ENCODE results near the gene ENO2. TPM values are rescaled to one million over a fixed set of nuclear protein-coding genes. Genes with fewer than 3 reads are reported as not detected.

Gene ENO2
- total RNA-seq, 4 donors from 2014 or later: 14.0 to 25.8 (median 15.9) TPM

DNA sequence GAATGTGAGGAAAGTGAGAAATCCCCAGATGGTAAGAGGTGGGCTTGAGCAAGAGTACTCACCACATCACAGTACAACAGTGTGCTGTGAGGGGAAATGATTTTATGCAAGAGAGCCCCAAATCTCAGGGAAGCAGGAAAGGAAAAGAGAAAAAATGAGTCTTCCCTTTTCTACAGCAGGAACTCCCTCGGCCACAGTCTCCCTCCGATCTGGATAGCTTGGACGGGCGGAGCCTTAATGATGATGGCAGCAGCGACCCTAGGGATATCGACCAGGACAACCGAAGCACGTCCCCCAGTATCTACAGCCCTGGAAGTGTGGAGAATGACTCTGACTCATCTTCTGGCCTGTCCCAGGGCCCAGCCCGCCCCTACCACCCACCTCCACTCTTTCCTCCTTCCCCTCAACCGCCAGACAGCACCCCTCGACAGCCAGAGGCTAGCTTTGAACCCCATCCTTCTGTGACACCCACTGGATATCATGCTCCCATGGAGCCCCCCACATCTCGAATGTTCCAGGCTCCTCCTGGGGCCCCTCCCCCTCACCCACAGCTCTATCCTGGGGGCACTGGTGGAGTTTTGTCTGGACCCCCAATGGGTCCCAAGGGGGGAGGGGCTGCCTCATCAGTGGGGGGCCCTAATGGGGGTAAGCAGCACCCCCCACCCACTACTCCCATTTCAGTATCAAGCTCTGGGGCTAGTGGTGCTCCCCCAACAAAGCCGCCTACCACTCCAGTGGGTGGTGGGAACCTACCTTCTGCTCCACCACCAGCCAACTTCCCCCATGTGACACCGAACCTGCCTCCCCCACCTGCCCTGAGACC, 21.2 kb downstream of the ENO2 start:
- no peaks in the 10 kb centered on the region for H3K9me3 ChIP-seq
- peaks cover 0 to 49% (median 5%) of the 10 kb centered on the region in 3 donors for H3K36me3 ChIP-seq
- H3K27ac ChIP-seq: peak overlapping the region in 3 of 4 donors; percentile 22 to 74 (median 65)
- peaks cover 0 to 83% (median 35%) of the 10 kb centered on the region in 4 donors for H3K4me1 ChIP-seq
- no peak overlapping the region for H3K4me3 ChIP-seq
- DNase-seq (ENCODE audit: low spot score in 2 of 2): no peak
- 40 to 47% methylated on average over 14 of the region's 14 CpGs for WGBS, 2 donors
- TF ChIP-seq POLR2A (IDR thresholded peaks at IDR 0.05) (no peak), EP300 (IDR thresholded peaks at IDR 0.05) (no peak)
- TF ChIP-seq, protein P1, sequence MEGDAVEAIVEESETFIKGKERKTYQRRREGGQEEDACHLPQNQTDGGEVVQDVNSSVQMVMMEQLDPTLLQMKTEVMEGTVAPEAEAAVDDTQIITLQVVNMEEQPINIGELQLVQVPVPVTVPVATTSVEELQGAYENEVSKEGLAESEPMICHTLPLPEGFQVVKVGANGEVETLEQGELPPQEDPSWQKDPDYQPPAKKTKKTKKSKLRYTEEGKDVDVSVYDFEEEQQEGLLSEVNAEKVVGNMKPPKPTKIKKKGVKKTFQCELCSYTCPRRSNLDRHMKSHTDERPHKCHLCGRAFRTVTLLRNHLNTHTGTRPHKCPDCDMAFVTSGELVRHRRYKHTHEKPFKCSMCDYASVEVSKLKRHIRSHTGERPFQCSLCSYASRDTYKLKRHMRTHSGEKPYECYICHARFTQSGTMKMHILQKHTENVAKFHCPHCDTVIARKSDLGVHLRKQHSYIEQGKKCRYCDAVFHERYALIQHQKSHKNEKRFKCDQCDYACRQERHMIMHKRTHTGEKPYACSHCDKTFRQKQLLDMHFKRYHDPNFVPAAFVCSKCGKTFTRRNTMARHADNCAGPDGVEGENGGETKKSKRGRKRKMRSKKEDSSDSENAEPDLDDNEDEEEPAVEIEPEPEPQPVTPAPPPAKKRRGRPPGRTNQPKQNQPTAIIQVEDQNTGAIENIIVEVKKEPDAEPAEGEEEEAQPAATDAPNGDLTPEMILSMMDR (IDR thresholded peaks at IDR 0.05): no peak
- no peaks in the 10 kb centered on the region for H3K27me3 ChIP-seq

DNA sequence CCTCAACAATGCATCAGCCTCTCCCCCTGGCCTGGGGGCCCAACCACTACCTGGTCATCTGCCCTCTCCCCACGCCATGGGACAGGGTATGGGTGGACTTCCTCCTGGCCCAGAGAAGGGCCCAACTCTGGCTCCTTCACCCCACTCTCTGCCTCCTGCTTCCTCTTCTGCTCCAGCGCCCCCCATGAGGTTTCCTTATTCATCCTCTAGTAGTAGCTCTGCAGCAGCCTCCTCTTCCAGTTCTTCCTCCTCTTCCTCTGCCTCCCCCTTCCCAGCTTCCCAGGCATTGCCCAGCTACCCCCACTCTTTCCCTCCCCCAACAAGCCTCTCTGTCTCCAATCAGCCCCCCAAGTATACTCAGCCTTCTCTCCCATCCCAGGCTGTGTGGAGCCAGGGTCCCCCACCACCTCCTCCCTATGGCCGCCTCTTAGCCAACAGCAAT, 21.8 kb downstream of the ENO2 start:
- H3K27ac ChIP-seq: peak overlapping the region in 2 of 4 donors; percentile 74 to 91
- H3K27me3 ChIP-seq: no peaks in the 10 kb centered on the region
- no peak overlapping the region for H3K4me3 ChIP-seq
- no peak for DNase-seq (ENCODE audit: low spot score in 2 of 2)
- peaks cover 0 to 55% (median 5%) of the 10 kb centered on the region in 3 donors for H3K36me3 ChIP-seq
- no peaks in the 10 kb centered on the region for H3K9me3 ChIP-seq
- 76 to 88% methylated on average over 3 of the region's 3 CpGs for WGBS, 2 donors
- H3K4me1 ChIP-seq: peaks cover 0 to 78% (median 32%) of the 10 kb centered on the region in 4 donors
- TF ChIP-seq, protein P1 (IDR thresholded peaks at IDR 0.05): no peak
- TF ChIP-seq POLR2A (IDR thresholded peaks at IDR 0.05) (no peak), EP300 (IDR thresholded peaks at IDR 0.05) (no peak)

GRCh38 chr12:6936636-6937480, 22.5 kb downstream of the ENO2 start:
- DNase-seq (ENCODE audit: low spot score in 2 of 2): no peak
- peak overlapping the region; percentile 60 to 80 (median 62) for H3K4me3 ChIP-seq
- no peaks in the 10 kb centered on the region for H3K27me3 ChIP-seq
- WGBS, 2 donors: 28 to 38% methylated on average over 20 to 31 of the region's 36 CpGs
- H3K36me3 ChIP-seq: peaks cover 0 to 62% (median 9%) of the 10 kb centered on the region in 3 donors
- H3K4me1 ChIP-seq: peaks cover 0 to 78% (median 30%) of the 10 kb centered on the region in 4 donors
- TF ChIP-seq, protein P1 (IDR thresholded peaks at IDR 0.05): no peak
- TF ChIP-seq POLR2A (IDR thresholded peaks at IDR 0.05) (no peak), EP300 (IDR thresholded peaks at IDR 0.05) (peak in 1 of 2 donors; percentile 52)
- peak overlapping the region; percentile 91 to 96 (median 92) for H3K27ac ChIP-seq
- no peaks in the 10 kb centered on the region for H3K9me3 ChIP-seq

DNA sequence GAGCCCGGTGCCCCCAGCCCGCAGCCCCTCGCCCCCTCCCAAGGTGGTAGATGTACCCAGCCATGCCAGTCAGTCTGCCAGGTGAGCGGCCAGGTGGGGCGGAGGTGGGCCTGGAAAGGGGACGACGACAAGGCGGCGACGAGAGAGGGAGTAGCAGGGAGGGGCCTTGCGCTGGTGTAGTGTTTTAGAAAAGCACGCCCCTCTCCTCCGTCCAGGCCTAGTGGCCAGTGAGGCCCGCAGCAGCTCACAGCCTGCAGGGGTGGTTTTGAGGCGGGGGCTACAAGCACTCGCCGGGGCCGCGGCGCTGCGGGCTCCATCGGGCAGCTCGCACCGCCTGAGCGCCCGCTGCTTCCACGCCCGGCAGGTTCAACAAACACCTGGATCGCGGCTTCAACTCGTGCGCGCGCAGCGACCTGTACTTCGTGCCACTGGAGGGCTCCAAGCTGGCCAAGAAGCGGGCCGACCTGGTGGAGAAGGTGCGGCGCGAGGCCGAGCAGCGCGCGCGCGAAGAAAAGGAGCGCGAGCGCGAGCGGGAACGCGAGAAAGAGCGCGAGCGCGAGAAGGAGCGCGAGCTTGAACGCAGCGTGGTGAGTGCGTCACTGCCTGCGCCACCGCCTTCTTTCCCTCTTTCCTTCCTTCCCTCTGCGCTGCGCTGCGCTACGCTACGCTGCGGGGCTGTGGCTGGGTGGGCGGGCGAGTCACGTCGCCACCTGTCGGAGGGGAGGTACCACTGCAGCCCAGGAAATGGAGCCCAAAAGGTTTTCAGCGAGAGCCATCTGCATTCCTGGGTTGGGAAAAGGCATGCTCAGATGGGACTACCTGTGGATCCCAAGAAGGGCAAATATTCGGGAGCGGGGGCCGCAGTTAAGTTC, 23.3 kb downstream of the ENO2 start:
- peaks cover 0 to 64% (median 9%) of the 10 kb centered on the region in 3 donors for H3K36me3 ChIP-seq
- TF ChIP-seq EP300 (IDR thresholded peaks at IDR 0.05): peak; percentile 55 to 100
- TF ChIP-seq POLR2A (IDR thresholded peaks at IDR 0.05): peak; percentile 44 to 91
- TF ChIP-seq, protein P1 (IDR thresholded peaks at IDR 0.05): peak; percentile 95 to 98 (median 97)
- 0 to 1% methylated on average over 36 to 56 of the region's 80 CpGs for WGBS, 2 donors

More for the DNA sequence above, 23.3 kb downstream of the ENO2 start:
- Histone ChIP-seq H3K27ac (peak overlapping the region; percentile 91 to 96 (median 92)), H3K9me3 (no peaks in the 10 kb centered on the region), H3K4me1 (peaks cover 0 to 74% (median 27%) of the 10 kb centered on the region in 4 donors), H3K27me3 (no peaks in the 10 kb centered on the region), H3K4me3 (peak overlapping the region; percentile 60 to 80 (median 62))
- DNase-seq (ENCODE audit: low spot score in 2 of 2): peak; percentile 78 to 80
